Mammary epithelial cell (primary cell): Measurements from ENCODE around the gene CLEC2D.

ENCODE experiments used
- CTCF ChIP-seq, 2 donors: IDR thresholded peaks in 1 of 2; conservative IDR thresholded peaks in 1 of 2; 2 replicates each; pipeline ENCODE4 v1.5.1; 2011 to 2012; ENCODE audit warnings: inconsistent platforms in 2 of 2, low read length in 2 of 2, mild to moderate bottlenecking in 2 of 2, control low read depth in 1 of 2, low read depth in 1 of 2; ENCODE audit not compliant: insufficient read depth in 1 of 2; ENCODE audit errors: extremely low read depth in 1 of 2
- EZH2 ChIP-seq: IDR thresholded peaks from 2 replicates; pipeline ENCODE4 v1.6.1; 2012; ENCODE audit warnings: low read length, inconsistent platforms, borderline replicate concordance

- TF ChIP-seq CTCF (conservative IDR thresholded peaks at IDR 0.05 in 1 of 2, IDR thresholded peaks at IDR 0.05 in 1 of 2; ENCODE audit: extremely low read depth in 1 of 2, insufficient read depth in 1 of 2, low read depth in 1 of 2, low read length in 2 of 2): no peak
- TF ChIP-seq EZH2: no peak
Observed at GRCh38 chr12:9730591-9730990, 61.1 kb downstream of the CLEC2D start.
